PC-3 (cell line): ENCODE results near the gene TCEANC. TPM values are rescaled to one million over a fixed set of nuclear protein-coding genes. Genes with fewer than 3 reads are reported as not detected.

Experiments
- ATAC-seq: fragments of 200-7000 bp; cut with Tn5 transposase; 2 replicates; pipeline ENCODE4 v1.9.1; 2020; ENCODE audit warnings: mild to moderate bottlenecking, moderate library complexity
- BruUV-seq: library from RNA; stranded (reverse); fragments of 400-500 nt; replicated peaks from 2 replicates; lab custom pipeline; 2021; lab: Mats Ljungman, UMichigan
- CTCF ChIA-PET: fragments of 300-600 bp; sonication (Branson Sonifier 250); formaldehyde crosslinking; loops from one replicate; lab custom pipeline; 2022; ENCODE audit warnings: antibody characterized with exemption; lab: Charles Lee
- POLR2A ChIA-PET: fragments of 300-600 bp; sonication (Branson Sonifier 250); formaldehyde crosslinking; loops from one replicate; lab custom pipeline; 2022; ENCODE audit warnings: antibody characterized with exemption; ENCODE audit not compliant: unreplicated experiment; lab: Charles Lee
- DNase-seq: peaks from one replicate; pipeline ENCODE4 v3.0.0-alpha.2; 2015
- H2AFZ ChIP-seq: fragments of 300-600 bp; sonication (generic); 2 replicates; pipeline ENCODE4 v1.6.0; 2016; ENCODE audit warnings: antibody characterized with exemption, low read length
- H3F3A ChIP-seq: fragments of 300-600 bp; sonication (generic); one replicate; pipeline ENCODE4 v1.6.0; 2017; ENCODE audit warnings: antibody characterized with exemption, low read length, control low read depth, mild to moderate bottlenecking; ENCODE audit not compliant: unreplicated experiment
- H3K27ac ChIP-seq: fragments of 300-600 bp; sonication (generic); 2 replicates; pipeline ENCODE4 v1.5.1; 2016; ENCODE audit warnings: mild to moderate bottlenecking, low read length
- H3K27me3 ChIP-seq: fragments of 300-600 bp; sonication (generic); 2 replicates; pipeline ENCODE4 v1.6.1; 2016; ENCODE audit warnings: low read length, mixed read lengths
- H3K36me3 ChIP-seq: fragments of 300-600 bp; sonication (generic); 2 replicates; pipeline ENCODE4 v1.6.1; 2016; ENCODE audit warnings: low read depth, mixed run types, low read length, mixed read lengths
- H3K4me1 ChIP-seq: fragments of 300-600 bp; sonication (generic); 2 replicates; pipeline ENCODE4 v1.5.1; 2016; ENCODE audit warnings: low read length; ENCODE audit not compliant: insufficient read depth
- H3K4me2 ChIP-seq: fragments of 300-600 bp; sonication (generic); 2 replicates; pipeline ENCODE4 v1.6.0; 2016; ENCODE audit warnings: low read length
- H3K4me3 ChIP-seq: fragments of 300-600 bp; sonication (generic); 2 replicates; pipeline ENCODE4 v1.5.1; 2016; ENCODE audit warnings: mild to moderate bottlenecking, low read length, mixed read lengths
- H3K79me2 ChIP-seq: fragments of 300-600 bp; sonication (generic); 2 replicates; pipeline ENCODE4 v1.6.1; 2017; ENCODE audit warnings: low read length, mixed read lengths
- H3K9ac ChIP-seq: fragments of 300-600 bp; sonication (generic); 2 replicates; pipeline ENCODE4 v1.6.0; 2016; ENCODE audit warnings: mild to moderate bottlenecking, low read length
- H3K9me2 ChIP-seq: fragments of 300-600 bp; sonication (generic); replicated peaks from 2 replicates; pipeline ENCODE4 v1.6.1; 2016; ENCODE audit warnings: mixed run types, low read length, mixed read lengths
- H3K9me3 ChIP-seq: fragments of 300-600 bp; sonication (generic); 2 replicates; pipeline ENCODE4 v1.6.1; 2016; ENCODE audit warnings: low read length, mixed read lengths
- H4K20me1 ChIP-seq: fragments of 300-600 bp; sonication (generic); 2 replicates; pipeline ENCODE4 v1.6.1; 2016; ENCODE audit warnings: low read length, mixed read lengths
- CTCF ChIP-seq: fragments of 300-600 bp; sonication (generic); conservative IDR thresholded peaks from 2 replicates; pipeline ENCODE4 v1.5.1; 2017; ENCODE audit warnings: antibody characterized with exemption, low read depth, mild to moderate bottlenecking, low read length
- EZH2 ChIP-seq: fragments of 300-600 bp; sonication (generic); IDR thresholded peaks from one replicate; pipeline ENCODE4 v1.6.1; 2017; ENCODE audit warnings: antibody characterized with exemption, mild to moderate bottlenecking, low read length; ENCODE audit not compliant: unreplicated experiment
- EZH2phosphoT487 ChIP-seq: fragments of 300-600 bp; sonication (generic); IDR thresholded peaks from 2 replicates; pipeline ENCODE4 v1.6.1; 2018; ENCODE audit warnings: mild to moderate bottlenecking, antibody characterized with exemption, low read length, borderline replicate concordance
- intact Hi-C: fragments of 100-400 bp; cut with micrococcal nuclease; formaldehyde crosslinking; loops from 2 replicates; pipeline ENCODE4 v1.9.0; 2023
- total RNA-seq: library from RNA; depleted of rRNA; stranded (reverse); fragments of >200 nt; gene quantifications from 2 replicates; pipeline ENCODE4 v1.2.3, GENCODE V29; 2014

The TCEANC gene
- total RNA-seq, 1 experiment from 2014 or later, result 0.62 TPM

GRCh38 chrX:13649838-13650237, 3.1 kb upstream of the TCEANC start:
- H3K4me2 ChIP-seq, result no peak overlapping the region
- DNase-seq (no peak), ATAC-seq (no peak)
- TF ChIP-seq CTCF, result no peak
- no peak for TF ChIP-seq EZH2
- TF ChIP-seq EZH2phosphoT487, result no peak
- no peak overlapping the region for H3K9ac ChIP-seq
- H3K27ac ChIP-seq, result no peak overlapping the region
- no peaks in the 10 kb centered on the region for H3K79me2 ChIP-seq
- no TSS peak for BruUV-seq
- no peak overlapping the region for H3K4me3 ChIP-seq
- ChIA-PET CTCF (no interaction called here), POLR2A (no interaction called here)
- H3F3A ChIP-seq, result peaks cover 5% of the 10 kb centered on the region
- intact Hi-C loops, result loop anchor here (10.0 kb wide), 1 partner anchor 675 kb away; the partner anchor contains the start of gene TMSB4X
- no peaks in the 10 kb centered on the region for H3K36me3 ChIP-seq
- H3K9me3 ChIP-seq, result no peaks in the 10 kb centered on the region
- H3K27me3 ChIP-seq, result no peaks in the 10 kb centered on the region
- H3K9me2 ChIP-seq, result no peaks in the 10 kb centered on the region
- H2AFZ ChIP-seq, result no peak overlapping the region
- no peaks in the 10 kb centered on the region for H4K20me1 ChIP-seq
- peaks cover 28% of the 10 kb centered on the region for H3K4me1 ChIP-seq

- no peak overlapping the region for H3K27ac ChIP-seq
- H3K79me2 ChIP-seq, result no peaks in the 10 kb centered on the region
- H4K20me1 ChIP-seq, result no peaks in the 10 kb centered on the region
- H3F3A ChIP-seq, result peaks cover 5% of the 10 kb centered on the region
- no peak overlapping the region for H3K4me2 ChIP-seq
- ChIA-PET POLR2A (no interaction called here), CTCF (no interaction called here)
- no peaks in the 10 kb centered on the region for H3K36me3 ChIP-seq
- TF ChIP-seq CTCF (no peak), EZH2phosphoT487 (no peak), EZH2 (no peak)
- no peak overlapping the region for H3K4me3 ChIP-seq
- no peak for DNase-seq
- H2AFZ ChIP-seq, result no peak overlapping the region
- intact Hi-C loops, result loop anchor here (10.0 kb wide), 1 partner anchor 676 kb away; the partner anchor contains the start of gene TMSB4X
- no peak for ATAC-seq
- H3K9ac ChIP-seq, result no peak overlapping the region
- no TSS peak for BruUV-seq
- peaks cover 28% of the 10 kb centered on the region for H3K4me1 ChIP-seq
- H3K9me2 ChIP-seq, result no peaks in the 10 kb centered on the region
- no peaks in the 10 kb centered on the region for H3K9me3 ChIP-seq
- H3K27me3 ChIP-seq, result no peaks in the 10 kb centered on the region
Measured at GRCh38 chrX:13650318-13650717, 2.6 kb upstream of the TCEANC start.

- Histone ChIP-seq H3K36me3 (no peaks in the 10 kb centered on the region), H3F3A (peaks cover 5% of the 10 kb centered on the region), H3K9ac (peak overlapping the region; percentile 40; the same call in 1 of the 2 replicates), H2AFZ (no peak overlapping the region), H3K4me3 (no peak overlapping the region), H3K4me1 (peaks cover 28% of the 10 kb centered on the region), H3K4me2 (peak overlapping the region; percentile 91), H3K79me2 (no peaks in the 10 kb centered on the region), H4K20me1 (no peaks in the 10 kb centered on the region), H3K9me3 (no peaks in the 10 kb centered on the region), H3K27me3 (no peaks in the 10 kb centered on the region), H3K9me2 (no peaks in the 10 kb centered on the region), H3K27ac (peak overlapping the region; percentile 98)
- ChIA-PET POLR2A (no interaction called here), CTCF (interaction anchor here (0.9 kb wide), 1 partner anchor 144 kb away, joined by 3 read pairs; no protein-coding TSS in a partner anchor)
- ATAC-seq, result no peak
- no TSS peak for BruUV-seq
- TF ChIP-seq EZH2phosphoT487 (no peak), EZH2 (no peak), CTCF (no peak)
- peak; percentile 48 for DNase-seq
- intact Hi-C loops, result loop anchor here (10.0 kb wide), 1 partner anchor 676 kb away; the partner anchor contains the start of gene TMSB4X
Measured at GRCh38 chrX:13651150-13651549, 1.8 kb upstream of the TCEANC start.
